ENCODE results near the gene C6orf136.
A peak's percentile ranks its signal among the peaks of the same experiment; 100 is the strongest.

C6orf136 gene

DNA sequence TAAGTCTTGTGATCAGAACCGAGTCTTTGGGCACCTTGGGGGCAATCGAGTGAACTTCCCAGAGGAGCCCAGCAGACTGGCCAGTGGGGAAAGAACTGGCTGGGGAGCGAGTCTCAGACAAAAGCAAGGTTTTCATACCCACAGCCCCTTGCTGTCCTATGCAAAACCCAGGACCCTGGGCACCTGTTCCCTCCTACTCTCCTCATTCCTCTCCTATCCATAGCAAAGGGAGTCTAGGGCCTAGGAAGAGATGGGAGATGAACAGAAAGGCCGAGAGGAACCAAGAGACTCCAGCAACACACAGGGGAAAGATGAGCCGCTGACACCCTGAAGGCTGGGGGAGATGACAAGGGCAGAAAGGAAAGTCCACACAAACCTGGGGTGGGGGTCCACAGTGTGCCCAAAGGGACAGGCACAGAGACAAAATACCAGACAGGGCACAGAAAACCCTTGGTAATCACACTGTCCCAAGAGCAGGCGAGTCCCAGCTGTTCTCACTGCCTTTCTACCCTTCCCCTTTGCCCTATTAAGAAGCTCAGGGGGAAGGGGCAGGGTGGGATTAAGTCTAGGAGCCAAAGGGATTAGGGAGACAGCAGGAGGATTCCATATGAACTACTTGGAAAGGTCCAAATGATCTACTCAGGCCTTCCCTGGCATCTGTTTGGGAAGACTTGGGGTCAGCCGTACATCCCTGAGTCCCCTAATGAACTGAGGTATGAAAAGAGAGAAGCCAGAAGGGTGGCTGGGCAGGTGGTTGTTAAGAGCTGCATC lies 33.0 kb downstream of the C6orf136 start:
- Histone ChIP-seq H2AFZ (ENCODE audit: low read depth, low read length, severe bottlenecking) (no peak overlapping the region), H3K9me3 (ENCODE audit: insufficient read depth, low read length) (no peaks in the 10 kb centered on the region), H3K79me2 (ENCODE audit: insufficient read depth, low read length) (peaks cover 60% of the 10 kb centered on the region), H3K4me3 (ENCODE audit: insufficient read depth, low read length, poor library complexity, severe bottlenecking) (peak overlapping the region; percentile 40), H3K27ac (ENCODE audit: low read depth, low read length) (peak overlapping the region; percentile 82), H3F3A (ENCODE audit: insufficient read depth) (peaks cover 65% of the 10 kb centered on the region), H3K36me3 (ENCODE audit: low read length) (peaks cover 11% of the 10 kb centered on the region), H3K9ac (ENCODE audit: low read length) (peak overlapping the region; percentile 59), H3K4me2 (ENCODE audit: low read depth, low read length, poor library complexity, severe bottlenecking) (peak overlapping the region; percentile 92), H3K9me2 (replicated peaks; ENCODE audit: insufficient read depth, low read length) (no peaks in the 10 kb centered on the region), H4K20me1 (ENCODE audit: low read depth, low read length) (no peaks in the 10 kb centered on the region), H3K27me3 (ENCODE audit: low read length) (no peaks in the 10 kb centered on the region)
- TF ChIP-seq, protein P1, sequence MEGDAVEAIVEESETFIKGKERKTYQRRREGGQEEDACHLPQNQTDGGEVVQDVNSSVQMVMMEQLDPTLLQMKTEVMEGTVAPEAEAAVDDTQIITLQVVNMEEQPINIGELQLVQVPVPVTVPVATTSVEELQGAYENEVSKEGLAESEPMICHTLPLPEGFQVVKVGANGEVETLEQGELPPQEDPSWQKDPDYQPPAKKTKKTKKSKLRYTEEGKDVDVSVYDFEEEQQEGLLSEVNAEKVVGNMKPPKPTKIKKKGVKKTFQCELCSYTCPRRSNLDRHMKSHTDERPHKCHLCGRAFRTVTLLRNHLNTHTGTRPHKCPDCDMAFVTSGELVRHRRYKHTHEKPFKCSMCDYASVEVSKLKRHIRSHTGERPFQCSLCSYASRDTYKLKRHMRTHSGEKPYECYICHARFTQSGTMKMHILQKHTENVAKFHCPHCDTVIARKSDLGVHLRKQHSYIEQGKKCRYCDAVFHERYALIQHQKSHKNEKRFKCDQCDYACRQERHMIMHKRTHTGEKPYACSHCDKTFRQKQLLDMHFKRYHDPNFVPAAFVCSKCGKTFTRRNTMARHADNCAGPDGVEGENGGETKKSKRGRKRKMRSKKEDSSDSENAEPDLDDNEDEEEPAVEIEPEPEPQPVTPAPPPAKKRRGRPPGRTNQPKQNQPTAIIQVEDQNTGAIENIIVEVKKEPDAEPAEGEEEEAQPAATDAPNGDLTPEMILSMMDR (IDR thresholded peaks at IDR 0.05; ENCODE audit: insufficient read depth, low read length, poor library complexity, severe bottlenecking): no peak
- TF ChIP-seq EZH2phosphoT487 (conservative IDR thresholded peaks at IDR 0.05; ENCODE audit: low read length): no peak

DNA sequence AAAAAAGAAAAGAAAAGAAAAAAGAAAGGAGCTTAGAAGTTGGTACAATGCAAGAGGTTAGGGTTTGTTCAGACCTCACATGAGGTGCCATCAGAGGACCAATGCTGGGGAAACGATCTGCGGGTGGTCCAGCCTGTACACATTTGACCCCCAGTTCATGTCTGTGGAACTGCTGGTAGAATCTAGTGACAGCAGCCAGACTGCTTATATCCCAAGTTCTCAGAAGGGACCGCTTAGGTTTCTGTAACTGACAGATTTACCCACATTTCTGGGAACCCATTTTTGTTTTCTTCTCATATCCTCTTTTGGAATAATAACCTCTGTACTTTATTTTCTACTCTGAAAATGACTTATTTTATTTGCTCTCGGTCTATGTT lies 34.8 kb downstream of the C6orf136 start:
- H2AFZ ChIP-seq (ENCODE audit: low read depth, low read length, severe bottlenecking): no peak overlapping the region
- H3K27ac ChIP-seq (ENCODE audit: low read depth, low read length): peak overlapping the region; percentile 94
- no peaks in the 10 kb centered on the region for H3K27me3 ChIP-seq (ENCODE audit: low read length)
- peak overlapping the region; percentile 92 for H3K4me2 ChIP-seq (ENCODE audit: low read depth, low read length, poor library complexity, severe bottlenecking)
- peaks cover 74% of the 10 kb centered on the region for H3K79me2 ChIP-seq (ENCODE audit: insufficient read depth, low read length)
- H3K9me3 ChIP-seq (ENCODE audit: insufficient read depth, low read length): no peaks in the 10 kb centered on the region
- peaks cover 4% of the 10 kb centered on the region for H3K36me3 ChIP-seq (ENCODE audit: low read length)
- H3F3A ChIP-seq (ENCODE audit: insufficient read depth): peaks cover 54% of the 10 kb centered on the region
- H4K20me1 ChIP-seq (ENCODE audit: low read depth, low read length): no peaks in the 10 kb centered on the region
- no peaks in the 10 kb centered on the region for H3K9me2 ChIP-seq (replicated peaks; ENCODE audit: insufficient read depth, low read length)
- TF ChIP-seq EZH2phosphoT487 (conservative IDR thresholded peaks at IDR 0.05; ENCODE audit: low read length): no peak
- TF ChIP-seq, protein P1 (IDR thresholded peaks at IDR 0.05; ENCODE audit: insufficient read depth, low read length, poor library complexity, severe bottlenecking): no peak
- H3K4me3 ChIP-seq (ENCODE audit: insufficient read depth, low read length, poor library complexity, severe bottlenecking): peak overlapping the region; percentile 91
- H3K9ac ChIP-seq (ENCODE audit: low read length): peak overlapping the region; percentile 82

DNA sequence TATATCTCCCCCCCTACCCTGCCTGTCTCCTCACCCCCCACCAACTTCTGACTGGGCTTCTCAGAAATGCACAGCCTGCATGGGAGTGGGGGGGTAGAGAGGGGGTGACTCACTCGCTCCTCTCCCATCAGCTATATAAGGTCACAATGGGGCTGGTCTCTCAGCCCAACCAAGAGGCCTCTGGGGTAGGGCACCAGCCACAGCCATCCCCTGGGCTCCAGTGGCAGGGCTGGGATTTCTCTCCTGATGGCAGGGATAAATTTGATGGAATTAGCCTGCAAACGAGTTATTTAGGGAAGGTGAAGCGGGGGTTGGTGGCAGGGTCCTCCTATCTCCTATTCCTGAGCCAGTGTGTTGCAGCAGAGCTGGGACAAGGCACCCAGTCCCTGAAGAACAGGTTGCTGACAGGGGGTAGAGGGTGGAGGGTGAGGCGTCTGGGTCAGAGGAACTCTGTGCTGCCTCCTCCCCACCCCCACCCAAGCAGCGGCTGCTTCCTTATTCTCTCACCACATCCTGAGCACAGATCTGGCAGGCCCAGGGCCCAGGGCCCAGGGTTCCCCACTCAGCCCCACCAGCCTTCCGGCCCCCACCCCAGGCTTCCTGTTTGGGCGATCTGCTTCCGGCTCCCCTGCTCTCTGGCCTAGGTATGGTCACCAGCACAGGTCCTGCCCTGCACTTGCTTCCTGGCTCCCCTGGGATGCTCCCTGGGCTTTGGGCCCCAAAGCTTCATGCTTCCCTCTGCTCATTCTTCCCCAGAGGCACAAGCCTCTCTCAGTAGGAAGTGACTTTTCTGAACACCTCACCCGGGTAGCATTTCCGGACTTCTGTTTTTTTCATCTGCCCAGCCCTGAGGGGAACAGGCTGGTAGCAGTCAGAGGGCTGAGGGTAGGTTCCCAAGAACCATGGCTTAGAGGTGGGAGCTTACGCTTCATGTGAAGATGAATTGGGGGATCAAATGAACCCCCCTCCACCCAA lies 35.5 kb downstream of the C6orf136 start:
- Histone ChIP-seq H3F3A (ENCODE audit: insufficient read depth) (peaks cover 56% of the 10 kb centered on the region), H3K27me3 (ENCODE audit: low read length) (no peaks in the 10 kb centered on the region), H3K9me2 (replicated peaks; ENCODE audit: insufficient read depth, low read length) (no peaks in the 10 kb centered on the region), H4K20me1 (ENCODE audit: low read depth, low read length) (no peaks in the 10 kb centered on the region), H3K36me3 (ENCODE audit: low read length) (peaks cover 4% of the 10 kb centered on the region), H3K4me2 (ENCODE audit: low read depth, low read length, poor library complexity, severe bottlenecking) (peak overlapping the region; percentile 92), H3K9ac (ENCODE audit: low read length) (peak overlapping the region; percentile 82), H3K79me2 (ENCODE audit: insufficient read depth, low read length) (peaks cover 74% of the 10 kb centered on the region), H3K9me3 (ENCODE audit: insufficient read depth, low read length) (no peaks in the 10 kb centered on the region), H2AFZ (ENCODE audit: low read depth, low read length, severe bottlenecking) (no peak overlapping the region), H3K27ac (ENCODE audit: low read depth, low read length) (peak overlapping the region; percentile 94), H3K4me3 (ENCODE audit: insufficient read depth, low read length, poor library complexity, severe bottlenecking) (peak overlapping the region; percentile 91)
- TF ChIP-seq, protein P1 (IDR thresholded peaks at IDR 0.05; ENCODE audit: insufficient read depth, low read length, poor library complexity, severe bottlenecking): no peak
- TF ChIP-seq EZH2phosphoT487 (conservative IDR thresholded peaks at IDR 0.05; ENCODE audit: low read length): no peak
